Neural progenitor cell (in vitro differentiated cells): ENCODE data around the gene FGF7.

Experiments
- CTCF ChIP-seq: fragments of 200-600 bp; sonication (generic); IDR thresholded peaks from 2 replicates; pipeline ENCODE4 v1.5.1; 2017; ENCODE audit warnings: antibody characterized with exemption, mild to moderate bottlenecking
- EZH2 ChIP-seq: fragments of 200-600 bp; sonication (generic); IDR thresholded peaks from 2 replicates; pipeline ENCODE4 v1.6.1; 2017; ENCODE audit warnings: antibody characterized with exemption, mild to moderate bottlenecking, moderate library complexity

GRCh38 chr15:49441356-49441755 lies 18.3 kb downstream of the FGF7 start:
- TF ChIP-seq CTCF (no peak), EZH2 (no peak)
